ENCODE results near the gene WNT16.
"Not testable (repeated sequence)": the region's sequence is repeated elsewhere in the genome, so short reads cannot be mapped to it uniquely, and the experiment has no call there.

WNT16 gene, protein sequence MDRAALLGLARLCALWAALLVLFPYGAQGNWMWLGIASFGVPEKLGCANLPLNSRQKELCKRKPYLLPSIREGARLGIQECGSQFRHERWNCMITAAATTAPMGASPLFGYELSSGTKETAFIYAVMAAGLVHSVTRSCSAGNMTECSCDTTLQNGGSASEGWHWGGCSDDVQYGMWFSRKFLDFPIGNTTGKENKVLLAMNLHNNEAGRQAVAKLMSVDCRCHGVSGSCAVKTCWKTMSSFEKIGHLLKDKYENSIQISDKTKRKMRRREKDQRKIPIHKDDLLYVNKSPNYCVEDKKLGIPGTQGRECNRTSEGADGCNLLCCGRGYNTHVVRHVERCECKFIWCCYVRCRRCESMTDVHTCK

GRCh38 chr7:121328508-121329190, at the start of gene WNT16:
TSS of gene WNT16 (plus strand) at chr7:121329000. CDS start at chr7:121329293, 293 bp downstream.
- no peak for ATAC-seq

DNA sequence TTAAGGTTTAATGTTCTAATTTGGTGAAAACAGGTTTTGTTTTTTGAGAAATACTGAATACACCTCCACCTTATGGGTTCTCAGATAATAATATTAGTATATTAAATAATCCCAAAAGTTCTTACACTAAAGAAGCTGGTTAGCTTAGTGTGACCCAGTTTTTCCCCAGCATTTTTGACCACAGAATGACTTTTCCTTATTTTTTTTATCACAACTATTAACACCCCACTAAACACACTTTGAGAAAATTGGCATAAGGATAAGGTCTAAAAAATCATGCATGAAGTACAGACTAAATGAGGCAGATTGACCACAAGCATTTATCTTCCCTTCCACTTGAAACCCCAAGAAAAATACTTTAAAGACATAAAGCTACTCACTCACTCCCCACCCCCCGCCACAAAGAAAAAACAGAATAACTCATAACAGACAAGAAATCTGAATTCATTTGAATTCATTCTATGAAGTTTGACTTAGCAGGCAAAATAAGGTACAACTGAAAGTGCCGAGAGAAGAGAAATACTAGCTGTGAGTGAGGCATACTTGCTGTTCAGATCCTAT, 49.7 kb upstream of the WNT16 start:
- peak in 1 of 2 donors; percentile 8 for ATAC-seq

- ATAC-seq: no peak
Observed at GRCh38 chr7:121279822-121280221, 49.0 kb upstream of the WNT16 start.

- no peak for ATAC-seq
Observed at GRCh38 chr7:121280656-121281055, 48.1 kb upstream of the WNT16 start.

- no peak for ATAC-seq
Observed at GRCh38 chr7:121282129-121282528, 46.7 kb upstream of the WNT16 start.

DNA sequence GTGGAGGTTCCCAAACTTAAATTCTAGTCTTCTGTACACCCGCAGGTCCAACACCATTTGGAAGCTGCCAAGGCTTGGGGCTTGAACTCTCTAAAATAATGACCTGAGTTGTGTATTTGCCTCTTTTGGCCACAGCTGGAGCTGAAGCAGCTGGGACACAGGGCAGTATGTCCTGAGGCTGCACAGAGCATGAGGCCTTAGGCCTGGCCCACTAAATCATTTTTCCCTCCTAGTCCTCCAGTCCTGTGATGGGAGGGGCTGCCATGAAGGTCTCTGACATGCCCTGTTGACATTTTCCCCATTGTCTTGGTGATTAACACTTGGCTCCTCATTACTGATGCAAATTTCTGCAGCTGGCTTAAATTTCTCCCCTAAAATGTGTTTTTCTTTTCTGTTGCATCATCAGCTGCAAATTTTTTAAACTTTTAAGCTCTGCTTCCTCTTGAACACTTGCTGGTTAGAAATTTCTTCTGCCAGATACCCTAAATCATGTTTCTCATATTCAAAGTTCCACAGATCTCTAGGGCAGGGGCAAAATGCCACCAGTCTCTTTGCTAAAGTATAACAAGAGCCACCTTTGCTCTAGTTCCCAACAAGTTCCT, 43.6 kb upstream of the WNT16 start:
- ATAC-seq: no peak

- ATAC-seq: no peak
Observed at GRCh38 chr7:121286186-121286585, 42.6 kb upstream of the WNT16 start.

- ATAC-seq: peak; percentile 65 to 71
Observed at GRCh38 chr7:121286742-121287734, 41.8 kb upstream of the WNT16 start.

DNA sequence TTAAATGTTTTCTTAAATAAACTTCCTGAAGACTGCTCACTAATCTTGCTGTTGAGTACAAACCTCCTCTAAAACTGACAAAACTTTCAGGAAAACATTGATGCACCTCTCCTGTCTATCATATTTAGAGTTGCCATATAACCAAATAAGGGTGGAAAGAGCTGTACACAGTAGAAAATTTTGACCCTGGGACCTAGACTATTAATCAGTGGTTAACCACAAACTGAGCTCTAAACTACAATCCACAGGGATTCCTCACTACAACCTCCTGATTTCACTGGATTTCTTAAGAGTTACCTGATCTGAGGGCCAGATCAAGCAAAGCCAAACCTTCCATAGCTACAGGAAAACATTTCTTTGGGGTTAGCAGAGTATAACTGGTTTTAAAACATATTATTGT, 39.9 kb upstream of the WNT16 start:
- ATAC-seq: no peak

GRCh38 chr7:121289930-121290329, 38.9 kb upstream of the WNT16 start:
- ATAC-seq: not testable (repeated sequence)

GRCh38 chr7:121294448-121294992, 34.3 kb upstream of the WNT16 start:
- ATAC-seq: no peak

DNA sequence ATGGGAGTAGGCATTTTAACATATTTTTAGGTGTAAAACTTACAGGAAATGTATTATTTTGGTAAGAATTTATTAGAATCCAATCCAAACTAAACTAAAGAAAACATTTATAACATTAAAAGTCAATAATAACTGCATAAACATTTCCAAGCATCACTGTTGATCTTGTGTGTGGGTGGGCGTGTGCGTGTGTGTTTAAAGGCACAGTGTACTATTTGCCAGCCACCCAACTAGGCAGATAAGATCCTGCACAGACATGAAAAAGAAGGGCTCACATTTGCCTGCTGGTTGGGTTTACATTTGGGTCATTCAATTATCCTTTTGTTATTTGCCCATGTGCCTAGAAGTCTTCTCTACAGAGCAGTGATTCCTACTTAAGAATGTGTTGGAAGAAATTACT, 31.0 kb upstream of the WNT16 start:
- ATAC-seq: no peak

DNA sequence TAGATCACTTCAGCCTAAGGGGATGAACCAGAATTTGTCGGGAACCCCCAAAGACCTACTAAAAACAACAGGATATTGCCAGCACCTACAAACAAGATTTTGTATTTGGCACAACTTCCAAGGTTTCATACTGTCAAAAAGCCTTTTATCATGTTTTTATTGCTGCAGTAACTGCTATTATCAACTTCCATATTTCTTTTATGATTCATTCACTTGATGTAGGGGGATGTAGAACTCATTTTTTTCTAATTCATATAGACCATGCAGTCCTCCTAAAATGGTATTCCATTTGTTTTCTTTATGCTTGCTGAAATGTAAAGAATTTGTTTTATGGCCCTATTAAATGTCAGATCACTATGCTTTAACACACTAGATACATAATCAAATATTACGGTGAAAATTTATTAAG, 30.0 kb upstream of the WNT16 start:
- no peak for ATAC-seq

- ATAC-seq: no peak
Observed at GRCh38 chr7:121300685-121301420, 27.9 kb upstream of the WNT16 start.

GRCh38 chr7:121301446-121302213, 27.2 kb upstream of the WNT16 start:
- no peak for ATAC-seq

DNA sequence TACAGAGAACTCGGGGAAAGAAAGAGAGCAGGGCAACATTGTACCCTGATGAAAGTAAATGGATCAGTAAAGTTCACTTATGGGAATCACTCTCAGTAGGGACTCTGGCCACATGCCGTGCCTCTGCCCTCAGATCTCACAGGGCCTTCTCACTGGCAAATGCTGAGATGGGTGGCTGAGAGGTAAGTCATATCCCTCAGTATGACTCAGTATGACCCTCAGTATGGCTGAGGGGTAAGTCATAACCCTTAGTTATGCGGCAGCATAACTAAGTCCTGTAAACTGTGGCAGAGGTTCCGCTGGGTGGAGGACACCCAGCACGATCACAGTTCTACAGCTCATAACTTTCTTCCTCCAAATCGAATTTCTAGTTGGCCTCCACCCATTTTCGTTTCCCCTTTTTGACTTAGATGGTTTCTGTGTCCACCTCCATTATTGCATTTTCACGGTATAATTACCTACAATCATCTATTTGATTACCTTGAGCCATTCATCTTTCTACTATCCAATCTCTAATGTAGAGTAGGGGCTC, 26.5 kb upstream of the WNT16 start:
- peak; percentile 58 to 59 for ATAC-seq

- no peak for ATAC-seq
Observed at GRCh38 chr7:121303422-121304101, 25.2 kb upstream of the WNT16 start.

GRCh38 chr7:121304102-121304658, 24.6 kb upstream of the WNT16 start:
- no peak for ATAC-seq

- ATAC-seq: no peak
Observed at GRCh38 chr7:121305109-121305508, 23.7 kb upstream of the WNT16 start.

Measured in activated CD4-positive, CD25-positive, alpha-beta regulatory T cell treated with anti-CD3 and anti-CD28 coated beads, Interleukin-2, amount 50 U/mL, for 24 hours (primary cell).